HG03432 (cell line): ENCODE data around the gene MRPS6.

Experiments used
- ATAC-seq: cut with Tn5 transposase; IDR thresholded peaks from one replicate; pipeline ENCODE4 v1.9.1; 2021; ENCODE audit warnings: mild to moderate bottlenecking, moderate library complexity; ENCODE audit not compliant: unreplicated experiment

The MRPS6 gene

GRCh38 chr21:34130716-34130985 lies 57.3 kb downstream of the MRPS6 start:
- ATAC-seq: no peak

DNA sequence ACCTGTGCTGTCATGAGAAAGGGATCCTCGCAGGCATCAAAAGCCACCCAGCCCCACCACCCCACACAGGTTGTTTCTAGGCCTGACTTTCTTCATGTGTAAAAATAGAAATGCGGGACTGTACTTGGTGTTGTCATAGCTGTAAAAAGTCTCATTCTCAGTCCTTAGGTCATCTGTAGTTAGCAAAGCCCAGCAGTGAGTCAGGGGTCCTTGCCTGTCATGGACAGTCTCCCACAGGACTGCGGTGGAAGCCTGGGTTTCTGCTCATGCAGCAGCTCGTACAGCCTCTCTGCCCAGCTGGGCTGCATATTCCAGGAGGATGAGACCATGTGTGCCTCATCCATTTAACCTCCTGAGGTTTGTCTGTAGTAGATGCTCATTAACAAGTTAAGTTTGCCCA lies 58.2 kb downstream of the MRPS6 start:
- no peak for ATAC-seq

DNA sequence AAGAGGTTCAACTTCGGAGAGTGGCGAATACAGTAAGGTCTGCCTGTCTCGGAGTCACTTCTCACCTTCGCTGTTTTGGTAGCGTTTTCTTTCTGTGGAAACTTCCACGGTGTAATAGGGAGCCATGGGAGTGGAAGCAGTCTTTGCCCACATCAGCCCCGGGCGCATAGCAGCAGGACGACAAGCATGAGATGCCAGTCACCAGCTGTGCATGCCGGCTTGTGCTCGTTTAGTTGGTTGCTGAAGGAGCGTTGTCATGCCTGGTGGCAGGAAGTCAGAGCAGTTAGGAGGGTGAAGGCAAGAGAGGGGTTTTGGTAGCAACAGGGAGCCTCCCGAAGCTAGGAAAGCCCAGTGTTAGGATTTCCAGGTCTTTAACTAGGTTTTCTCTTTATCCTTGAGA lies 58.8 kb downstream of the MRPS6 start:
- no peak for ATAC-seq

GRCh38 chr21:34132926-34133325 lies 59.5 kb downstream of the MRPS6 start:
- ATAC-seq: no peak

DNA sequence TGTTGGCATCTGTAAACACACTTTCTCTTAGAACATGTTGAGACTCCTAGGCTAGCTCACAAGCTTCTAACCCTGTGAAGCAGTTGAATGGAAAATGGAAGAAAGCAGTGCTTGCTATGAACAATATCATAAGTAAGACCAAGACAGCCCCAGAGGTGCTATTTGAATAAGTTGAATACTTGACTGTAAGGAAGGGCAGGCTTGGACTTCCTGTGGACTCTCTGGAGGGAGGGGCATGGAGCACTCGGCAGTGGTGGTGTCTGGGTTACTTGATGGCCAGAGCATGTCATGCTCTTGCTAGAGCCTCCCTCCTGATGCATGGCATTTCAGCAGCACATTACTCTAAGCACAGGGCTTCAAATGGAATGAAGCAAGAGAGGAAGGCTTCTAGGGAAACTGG lies 60.0 kb downstream of the MRPS6 start:
- no peak for ATAC-seq

DNA sequence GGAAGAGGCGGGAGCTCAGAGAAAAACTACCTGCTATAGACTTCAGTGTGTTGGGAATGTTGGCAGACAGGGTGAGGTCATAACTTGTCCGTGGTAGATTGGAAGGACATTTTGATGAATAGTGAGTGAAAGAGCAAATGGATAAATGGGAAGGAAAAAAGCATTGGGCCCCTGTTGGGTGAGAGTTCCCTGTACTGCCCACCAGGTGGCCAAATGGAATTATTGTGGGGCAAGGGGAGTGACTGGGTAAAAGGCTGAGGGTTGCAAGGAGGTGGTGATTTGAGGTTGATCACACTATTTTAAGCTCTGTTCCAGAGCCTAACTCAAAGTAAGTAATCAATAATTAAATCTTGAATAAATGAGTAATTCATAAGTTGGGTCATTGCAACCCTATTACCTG lies 60.4 kb downstream of the MRPS6 start:
- no peak for ATAC-seq

DNA sequence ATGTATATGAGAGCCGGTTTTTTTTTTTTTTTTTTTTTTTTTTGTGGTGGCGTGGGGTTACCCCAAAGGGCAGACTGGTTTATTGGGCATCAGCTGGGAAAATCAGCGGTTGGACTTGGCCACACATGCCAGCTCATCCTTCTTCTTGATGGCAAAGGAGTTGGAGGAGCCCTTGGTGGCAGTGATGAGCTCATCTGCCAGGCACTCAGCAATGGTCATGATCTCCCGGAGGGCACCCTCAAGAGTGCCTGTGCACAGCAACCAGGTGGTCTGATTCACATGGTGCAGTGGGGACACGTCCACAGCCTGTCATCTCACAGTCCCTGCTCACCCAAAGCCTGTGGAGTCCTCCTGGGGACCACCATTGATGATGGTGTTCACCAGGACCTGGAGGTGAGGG lies 62.0 kb downstream of the MRPS6 start:
- ATAC-seq: no peak

DNA sequence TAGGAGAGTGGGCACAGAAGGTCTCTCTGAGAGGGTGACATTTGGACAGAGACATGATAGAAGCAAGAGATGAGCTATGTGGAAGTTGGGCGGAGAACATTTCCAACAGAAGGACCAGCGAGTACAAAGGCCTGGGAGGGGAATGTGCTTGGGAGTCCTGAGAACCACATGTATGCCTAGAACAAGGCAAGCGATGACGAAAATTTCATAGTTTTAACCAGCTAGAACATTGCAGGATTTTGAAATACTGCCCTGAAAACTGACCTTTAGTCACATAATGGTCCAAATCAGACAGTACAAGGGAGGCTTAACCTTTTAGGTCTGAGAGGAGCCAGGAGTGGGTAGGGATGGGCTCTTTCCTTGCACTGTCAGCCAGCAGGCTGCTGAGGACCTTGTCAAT lies 68.0 kb downstream of the MRPS6 start:
- no peak for ATAC-seq

GRCh38 chr21:34143685-34144182 lies 70.4 kb downstream of the MRPS6 start:
- ATAC-seq: no peak

DNA sequence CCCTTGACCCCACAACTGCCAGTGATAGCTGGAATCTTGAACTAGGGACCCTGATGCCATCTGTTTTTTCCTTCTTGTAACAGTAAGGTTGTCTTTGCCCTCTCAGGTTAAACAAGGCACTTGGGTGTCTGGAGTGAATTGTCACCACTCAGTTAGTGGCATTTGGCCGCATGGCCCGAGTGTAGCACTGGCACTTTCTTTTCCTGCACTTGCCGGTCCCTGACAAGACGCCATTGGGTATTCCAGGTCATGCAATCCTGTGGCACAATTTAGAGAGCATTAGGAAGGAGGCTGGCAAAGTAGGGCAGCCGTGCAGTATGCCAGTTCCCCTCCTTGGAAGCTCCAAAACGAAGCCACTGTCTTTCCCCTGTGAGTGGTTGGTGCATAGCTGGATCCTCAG lies 70.8 kb downstream of the MRPS6 start:
- no peak for ATAC-seq

- ATAC-seq: no peak
Observed at GRCh38 chr21:34147792-34148418, 74.5 kb downstream of the MRPS6 start.

DNA sequence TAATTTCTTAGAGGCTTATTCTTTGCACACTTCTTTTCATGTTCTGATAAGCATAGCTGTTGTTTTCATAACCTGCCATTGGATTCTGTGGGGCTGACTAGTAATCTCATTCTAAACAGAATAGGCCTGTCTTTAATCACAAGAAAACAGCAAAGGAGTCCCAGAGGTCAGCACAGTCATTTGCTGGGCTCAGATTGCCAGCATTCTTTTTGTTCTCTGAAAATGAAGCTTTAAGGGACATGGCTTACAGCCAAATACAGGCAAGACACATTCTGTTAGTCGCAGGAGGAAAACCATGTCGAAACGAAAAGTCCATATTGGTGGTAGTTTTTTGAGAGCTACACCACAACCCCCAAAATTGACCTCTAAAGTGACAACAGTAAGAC lies 75.0 kb downstream of the MRPS6 start:
- no peak for ATAC-seq

DNA sequence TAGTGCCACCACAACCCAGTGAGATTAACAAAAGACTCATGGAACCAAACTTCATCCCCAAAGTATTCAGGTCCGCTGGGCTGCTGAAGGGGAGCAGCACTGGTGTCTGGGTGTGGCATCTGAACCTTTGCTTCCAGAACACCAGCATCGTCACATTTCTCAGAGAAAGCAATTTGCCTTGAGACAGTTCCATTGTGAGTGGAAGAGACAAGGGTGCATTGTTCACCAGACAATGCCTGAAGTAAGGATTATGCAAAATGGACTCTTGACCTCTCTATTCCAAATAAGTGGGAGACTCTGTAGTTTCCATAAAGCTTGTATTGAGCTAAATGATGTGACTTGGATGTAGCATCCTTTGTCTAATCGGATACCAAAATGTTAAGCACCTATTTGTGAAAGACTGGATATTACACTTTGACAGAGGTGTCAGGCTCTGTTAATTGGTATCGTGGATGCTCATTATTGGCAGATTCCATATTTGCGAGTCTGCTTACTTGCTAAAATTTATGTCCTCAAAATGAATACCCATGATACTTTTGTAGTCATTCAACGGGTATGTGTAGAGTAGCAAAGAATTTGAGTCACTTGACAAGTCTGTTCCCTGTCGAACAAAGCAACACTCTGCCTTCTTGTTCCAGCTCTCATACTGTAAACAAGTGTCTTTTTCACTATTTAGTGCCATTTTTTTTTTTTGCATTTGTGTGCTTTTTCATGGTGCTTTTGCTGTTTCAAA lies 75.6 kb downstream of the MRPS6 start:
- ATAC-seq: no peak

- no peak for ATAC-seq
Observed at GRCh38 chr21:34152500-34152899, 79.1 kb downstream of the MRPS6 start.

GRCh38 chr21:34154878-34155277 lies 81.5 kb downstream of the MRPS6 start:
- ATAC-seq: no peak

DNA sequence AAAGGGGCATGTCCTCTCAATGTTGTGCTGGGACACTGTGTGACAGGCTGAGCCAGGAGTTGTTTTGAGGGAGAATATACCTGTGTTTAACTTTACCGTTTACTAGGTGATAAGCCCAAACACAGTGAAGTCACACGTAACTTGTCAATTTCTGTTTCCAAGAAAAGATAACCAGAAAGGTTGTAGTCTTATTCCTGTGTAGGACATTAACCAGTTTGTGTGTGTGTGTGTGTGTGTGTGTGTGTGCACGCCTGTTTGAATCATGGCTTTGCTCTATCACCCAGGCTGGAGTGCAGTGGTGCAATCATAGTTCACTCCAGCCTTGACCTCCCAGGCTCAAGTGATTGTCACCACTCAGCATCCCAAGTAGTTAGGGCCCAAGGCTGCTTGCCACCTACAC lies 83.6 kb downstream of the MRPS6 start:
- ATAC-seq: no peak

- ATAC-seq: no peak
Observed at GRCh38 chr21:34157521-34157920, 84.1 kb downstream of the MRPS6 start.

DNA sequence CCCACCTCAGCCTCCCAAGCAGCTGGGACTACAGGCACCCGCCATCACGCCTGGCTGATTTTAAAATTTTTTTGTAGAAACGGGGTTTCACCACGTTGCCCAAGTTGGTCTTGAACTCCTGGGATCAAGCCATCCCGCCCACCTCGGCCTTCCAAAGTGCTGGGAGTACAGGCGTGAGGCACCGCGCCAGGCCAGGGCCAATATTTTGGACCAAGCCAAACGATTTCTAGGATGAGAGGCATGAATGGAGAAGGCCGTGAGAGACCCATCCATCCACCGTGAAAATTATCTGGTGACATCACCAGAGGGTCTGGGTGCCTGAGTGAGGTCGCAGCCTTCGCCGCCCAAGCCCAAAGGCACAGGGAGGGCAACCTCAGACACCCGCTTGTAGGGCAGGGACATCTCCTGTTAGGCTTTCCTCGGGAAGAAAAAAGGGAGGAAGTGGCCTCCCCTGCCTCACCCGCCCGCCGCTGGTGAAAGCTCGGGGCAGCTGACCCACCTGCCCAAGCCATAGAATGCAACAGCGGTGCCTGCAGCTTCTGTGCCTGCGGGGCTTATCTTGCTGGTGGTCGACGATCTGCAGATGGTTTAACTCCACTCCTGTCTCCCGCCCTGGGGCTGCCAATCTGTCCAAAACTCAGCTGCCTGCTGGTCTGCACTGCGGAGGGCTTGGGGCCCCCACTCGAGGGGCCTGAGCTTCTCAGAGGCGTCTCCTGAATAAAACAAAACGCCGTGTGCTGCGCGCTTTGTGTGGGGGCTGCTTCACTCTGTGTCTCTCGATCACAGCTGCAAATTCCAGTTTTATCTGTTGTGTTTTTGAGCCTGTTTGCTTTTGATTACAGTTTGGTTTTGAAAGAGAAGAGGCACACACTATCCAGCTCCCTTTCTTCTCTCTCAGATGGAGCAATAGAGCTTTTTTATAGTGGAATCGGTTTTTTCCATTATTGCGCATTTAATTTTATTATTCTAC lies 85.8 kb downstream of the MRPS6 start:
- ATAC-seq: no peak

DNA sequence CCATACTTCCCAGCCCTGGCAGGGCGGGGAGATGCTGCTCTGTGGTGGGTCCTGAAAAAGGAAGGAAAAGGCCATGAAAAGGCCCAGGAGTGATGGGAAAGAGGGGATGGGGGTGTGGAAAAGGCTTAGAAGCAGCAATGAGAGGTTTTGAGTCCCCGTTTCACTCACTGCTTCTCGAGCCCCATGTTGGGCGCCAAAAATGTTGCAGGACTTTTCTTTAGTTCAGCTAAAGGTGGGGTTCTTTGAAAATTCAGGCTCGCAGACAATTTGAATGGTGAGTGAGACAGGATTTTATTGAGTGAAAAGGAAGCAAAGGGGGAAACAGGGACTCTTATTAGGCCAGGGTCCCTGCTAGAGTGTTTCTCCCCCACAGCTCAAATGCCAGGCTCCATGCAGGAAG lies 93.1 kb downstream of the MRPS6 start:
- ATAC-seq: no peak

GRCh38 chr21:34170886-34171285 lies 97.5 kb downstream of the MRPS6 start:
- no peak for ATAC-seq

DNA sequence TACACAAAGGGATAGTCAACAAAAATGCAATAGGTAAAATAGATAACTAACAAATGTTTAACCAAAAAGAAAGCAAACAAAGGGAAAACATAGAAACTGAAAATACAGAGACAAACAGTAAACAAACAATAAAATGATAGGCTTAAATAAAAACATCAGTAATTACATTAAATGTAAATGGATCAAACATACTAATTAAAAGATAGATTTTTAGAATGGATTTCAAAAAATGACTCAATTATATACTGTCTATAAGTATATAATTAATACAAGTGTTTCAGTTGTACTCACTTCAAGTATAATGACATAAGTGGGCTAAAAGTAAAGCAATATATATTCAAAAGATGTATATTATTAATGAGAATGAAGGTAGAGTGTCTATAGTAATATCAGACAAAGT lies 101.1 kb downstream of the MRPS6 start:
- ATAC-seq: no peak

DNA sequence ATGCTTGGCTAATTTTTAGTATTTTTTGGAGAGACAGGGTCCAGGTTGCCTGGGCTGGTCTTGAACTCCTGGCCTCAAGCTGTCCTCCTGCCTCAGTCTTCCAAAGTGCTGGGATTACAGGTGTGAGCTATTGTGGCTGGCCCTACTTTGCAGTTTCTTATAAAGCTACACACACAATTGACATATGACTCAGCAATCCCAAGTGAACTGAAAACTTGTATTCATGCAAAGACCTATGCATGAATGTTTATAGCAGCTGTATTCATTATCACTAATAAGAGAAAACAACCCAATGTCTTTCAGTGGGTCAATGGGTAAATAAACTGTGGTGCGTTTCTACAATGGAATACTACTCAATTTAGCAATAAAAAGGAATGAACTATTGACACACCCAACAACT lies 103.1 kb downstream of the MRPS6 start:
- ATAC-seq: no peak
